ENCODE results near the gene COX20.

DNA sequence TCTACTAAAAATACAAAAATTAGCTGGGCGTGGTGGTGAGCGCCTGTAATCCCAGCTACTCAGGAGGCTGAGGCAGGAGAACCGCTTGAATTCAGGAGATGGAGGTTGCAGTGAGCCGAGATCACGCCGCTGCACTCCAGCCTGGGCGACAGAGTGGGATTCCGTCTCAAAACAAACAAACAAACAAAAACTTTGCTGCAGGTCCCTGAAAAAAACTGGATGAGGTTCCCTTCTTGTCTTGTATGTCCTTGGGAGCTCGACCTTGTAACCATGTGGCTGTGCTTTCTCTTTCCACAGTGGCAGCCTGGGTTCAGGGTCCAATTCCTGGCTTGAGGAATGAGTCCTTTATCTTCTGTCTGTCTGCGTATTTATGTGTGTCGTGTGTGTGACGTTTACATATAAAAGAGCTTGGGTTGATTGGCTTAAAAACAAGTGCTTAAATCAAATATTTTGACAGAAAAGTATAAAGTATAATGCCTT, 18.0 kb upstream of the COX20 start:
- TF ChIP-seq, protein P1, sequence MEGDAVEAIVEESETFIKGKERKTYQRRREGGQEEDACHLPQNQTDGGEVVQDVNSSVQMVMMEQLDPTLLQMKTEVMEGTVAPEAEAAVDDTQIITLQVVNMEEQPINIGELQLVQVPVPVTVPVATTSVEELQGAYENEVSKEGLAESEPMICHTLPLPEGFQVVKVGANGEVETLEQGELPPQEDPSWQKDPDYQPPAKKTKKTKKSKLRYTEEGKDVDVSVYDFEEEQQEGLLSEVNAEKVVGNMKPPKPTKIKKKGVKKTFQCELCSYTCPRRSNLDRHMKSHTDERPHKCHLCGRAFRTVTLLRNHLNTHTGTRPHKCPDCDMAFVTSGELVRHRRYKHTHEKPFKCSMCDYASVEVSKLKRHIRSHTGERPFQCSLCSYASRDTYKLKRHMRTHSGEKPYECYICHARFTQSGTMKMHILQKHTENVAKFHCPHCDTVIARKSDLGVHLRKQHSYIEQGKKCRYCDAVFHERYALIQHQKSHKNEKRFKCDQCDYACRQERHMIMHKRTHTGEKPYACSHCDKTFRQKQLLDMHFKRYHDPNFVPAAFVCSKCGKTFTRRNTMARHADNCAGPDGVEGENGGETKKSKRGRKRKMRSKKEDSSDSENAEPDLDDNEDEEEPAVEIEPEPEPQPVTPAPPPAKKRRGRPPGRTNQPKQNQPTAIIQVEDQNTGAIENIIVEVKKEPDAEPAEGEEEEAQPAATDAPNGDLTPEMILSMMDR (conservative IDR thresholded peaks at IDR 0.05; ENCODE audit: low read depth, low read length), result no peak
- no peak for TF ChIP-seq EZH2 (IDR thresholded peaks at IDR 0.05; ENCODE audit: low read length, unreplicated experiment)

Measured in PC-3 (cell line).